ENCODE data around the gene RAPGEFL1.
"Not testable (repeated sequence)": the region's sequence is repeated elsewhere in the genome, so short reads cannot be mapped to it uniquely, and the experiment has no call there.

The RAPGEFL1 gene

DNA sequence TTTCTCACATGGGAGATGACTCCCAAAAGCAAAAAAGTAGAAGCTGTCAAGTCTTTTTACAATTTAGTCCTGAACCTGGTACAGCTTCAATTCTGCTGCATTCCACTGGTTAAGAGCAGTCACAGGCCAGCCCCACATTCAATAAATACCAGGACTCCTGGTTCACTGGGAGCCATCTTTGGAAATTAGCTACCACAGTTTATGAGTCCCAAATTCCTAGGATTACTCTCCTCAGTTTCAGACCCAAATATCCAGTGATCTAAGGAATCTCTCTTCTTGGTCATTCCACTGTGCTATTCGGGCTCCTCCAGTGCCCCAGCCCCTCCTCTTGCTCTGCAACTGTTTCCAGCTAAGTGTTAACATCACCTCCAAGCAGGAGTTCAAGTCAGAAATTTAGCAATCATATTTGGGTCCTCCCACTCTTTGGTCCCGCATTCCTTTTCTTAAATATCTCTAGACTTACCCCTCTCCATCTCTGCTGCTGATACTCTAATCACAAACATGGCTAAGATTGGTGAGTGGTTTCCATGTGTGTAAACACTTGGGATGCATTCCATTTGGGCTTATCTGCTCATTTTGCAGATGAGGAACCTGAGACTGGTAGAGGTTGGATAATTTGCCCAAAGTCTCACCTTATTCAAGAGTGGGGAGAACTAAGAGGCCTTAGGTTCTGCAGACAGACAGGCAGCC is 32.3 kb downstream of the RAPGEFL1 start:
- DNase-seq (ENCODE audit: low spot score), result no peak

DNA sequence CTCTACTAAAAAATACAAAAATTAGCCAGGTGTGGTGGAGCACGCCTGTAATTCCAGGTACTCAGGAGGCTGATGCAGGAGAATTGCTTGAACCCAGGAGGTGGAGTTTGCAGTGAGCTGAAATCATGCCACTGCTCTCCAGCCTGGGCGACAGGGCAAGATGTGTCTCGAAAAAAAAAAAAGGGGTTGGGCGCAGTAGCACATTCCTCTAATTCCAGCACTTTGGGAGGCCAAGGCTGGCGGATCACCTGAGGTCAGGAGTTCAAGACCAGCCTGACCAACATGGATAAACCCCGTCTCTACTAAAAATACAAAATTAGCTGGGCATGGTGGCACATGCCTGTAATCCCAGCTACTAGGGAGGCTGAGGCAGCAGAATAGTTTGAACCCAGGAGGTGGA is 36.6 kb downstream of the RAPGEFL1 start:
- not testable (repeated sequence) for DNase-seq (ENCODE audit: low spot score)

DNA sequence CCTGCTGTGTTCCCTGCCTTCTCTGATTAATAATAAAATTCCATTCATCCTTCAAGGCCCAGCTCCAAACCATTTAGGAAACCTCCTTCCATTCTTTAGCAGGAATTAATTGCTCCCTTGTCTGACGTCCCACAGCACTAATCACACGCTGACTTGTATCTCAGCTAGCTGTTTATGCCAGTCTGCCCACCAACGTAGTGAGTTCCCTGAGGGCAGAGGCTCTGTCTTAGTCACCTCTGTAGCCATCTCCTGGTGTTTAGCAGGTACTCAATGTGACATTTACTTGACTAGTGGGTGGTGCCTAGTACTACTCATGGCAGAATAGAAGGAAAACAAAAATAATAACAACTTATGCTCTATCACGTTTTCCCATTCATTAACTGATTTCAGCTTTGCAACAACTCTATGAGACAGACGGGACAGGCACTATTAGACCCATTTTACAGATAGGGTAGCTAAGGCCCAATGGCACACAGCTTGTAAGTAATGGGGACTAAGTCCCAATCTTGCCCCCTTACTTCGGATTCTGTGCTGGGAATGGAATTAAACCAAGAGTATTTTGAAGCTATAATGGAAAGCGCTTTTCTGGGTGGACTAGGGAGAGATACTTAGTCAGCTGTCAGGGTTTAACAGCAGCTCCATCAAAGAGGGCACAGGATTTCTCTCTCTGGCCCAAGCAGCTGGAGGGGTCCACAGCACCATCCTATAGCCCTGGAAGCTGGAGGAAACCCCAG is 40.9 kb downstream of the RAPGEFL1 start:
- peak; percentile 4 for DNase-seq (ENCODE audit: low spot score)

- DNase-seq (ENCODE audit: low spot score), result peak; percentile 96
These were observed 41.7 kb downstream of the RAPGEFL1 start, which contains the start of gene WIPF2 for GRCh38 chr17:40218740-40219593. TSS of gene WIPF2 (plus strand) at chr17:40219304. CDS start at chr17:40256460, 37,156 bp downstream.

GRCh38 chr17:40219594-40220338 is 42.5 kb downstream of the RAPGEFL1 start:
- DNase-seq (ENCODE audit: low spot score), result peak; percentile 19

GRCh38 chr17:40224718-40225550 is 47.7 kb downstream of the RAPGEFL1 start:
- no peak for DNase-seq (ENCODE audit: low spot score)

GRCh38 chr17:40229146-40229545 is 51.9 kb downstream of the RAPGEFL1 start:
- DNase-seq (ENCODE audit: low spot score), result not testable (repeated sequence)

GRCh38 chr17:40230670-40231069 is 53.4 kb downstream of the RAPGEFL1 start:
- no peak for DNase-seq (ENCODE audit: low spot score)

GRCh38 chr17:40231928-40232327 is 54.7 kb downstream of the RAPGEFL1 start:
- DNase-seq (ENCODE audit: low spot score), result not testable (repeated sequence)

DNA sequence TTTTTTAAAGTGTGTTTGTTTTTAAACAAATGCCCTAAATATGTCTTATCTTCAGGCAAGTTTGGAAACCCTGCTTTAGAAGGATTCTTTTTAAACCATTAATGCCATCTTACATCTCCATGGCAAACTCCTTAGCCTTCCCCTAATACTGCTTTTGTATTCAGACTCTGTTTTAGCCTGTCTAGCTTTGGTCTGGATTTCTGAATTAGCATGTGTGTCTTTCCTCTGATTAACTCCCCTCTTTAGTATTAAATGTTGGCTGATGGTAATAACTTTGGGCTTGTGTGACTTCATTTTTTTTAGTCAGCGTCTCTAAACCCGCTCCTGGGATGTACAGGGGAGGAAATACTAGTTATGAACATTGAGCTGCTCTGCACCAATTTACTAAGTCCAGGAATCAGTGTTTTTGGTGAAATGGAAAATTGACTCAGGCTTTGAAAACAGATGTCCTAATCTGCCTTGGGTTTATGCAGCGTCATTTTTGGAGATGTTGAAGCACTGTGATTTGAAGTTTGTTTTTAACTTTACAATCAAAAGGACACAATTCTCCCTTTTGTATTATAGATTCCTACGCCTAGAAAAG is 64.1 kb downstream of the RAPGEFL1 start:
- DNase-seq (ENCODE audit: low spot score), result no peak

GRCh38 chr17:40242774-40243173 is 65.5 kb downstream of the RAPGEFL1 start:
- no peak for DNase-seq (ENCODE audit: low spot score)

DNA sequence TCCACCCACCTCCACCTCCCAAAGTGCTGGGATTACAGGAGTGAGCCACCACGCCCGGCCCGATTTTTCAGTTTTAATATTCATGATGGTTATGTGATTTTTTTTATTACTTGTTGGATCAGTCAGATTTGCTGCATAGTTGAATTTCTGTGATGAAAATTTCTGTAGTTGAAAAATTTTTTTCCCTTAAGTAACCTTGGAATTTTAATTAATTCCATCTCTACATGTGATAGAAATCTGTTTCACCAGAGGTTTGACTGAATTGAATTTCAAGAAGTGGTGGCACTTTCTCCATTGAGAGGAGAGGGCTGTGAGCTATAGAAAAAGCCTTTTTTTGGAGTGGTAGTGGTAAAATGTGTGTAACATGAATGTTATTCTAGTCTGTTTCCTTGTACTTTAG is 66.5 kb downstream of the RAPGEFL1 start:
- DNase-seq (ENCODE audit: low spot score), result no peak

- DNase-seq (ENCODE audit: low spot score), result no peak
These were observed 67.0 kb downstream of the RAPGEFL1 start for GRCh38 chr17:40244255-40244654.
